PFSK-1 (cell line): ENCODE measurements around the gene UBFD1.

Experiments
- FOXP2 ChIP-seq: optimal IDR thresholded peaks from 2 replicates; pipeline ENCODE3; 2011; ENCODE audit warnings: borderline replicate concordance, control low read depth, inconsistent platforms; ENCODE audit not compliant: insufficient read depth; ENCODE audit errors: extremely low read length, extremely low read depth
- POLR2AphosphoS5 ChIP-seq: IDR thresholded peaks from 2 replicates; pipeline ENCODE4 v1.6.1; 2012; ENCODE audit warnings: low read depth, mild to moderate bottlenecking, control low read depth, low read length, moderate library complexity
- REST ChIP-seq, 2 experiments: IDR thresholded peaks; 2 replicates each; pipeline versions ENCODE4 v1.6.1 to v1.8.0; 2011 to 2012; ENCODE audit warnings: low read depth in 2 of 2, low read length in 2 of 2, control low read depth in 1 of 2, inconsistent platforms in 1 of 2, mild to moderate bottlenecking in 1 of 2, moderate library complexity in 1 of 2; ENCODE audit not compliant: insufficient read depth in 1 of 2
- SIN3A ChIP-seq: IDR thresholded peaks from 2 replicates; pipeline ENCODE4 v1.6.1; 2012; ENCODE audit warnings: mild to moderate bottlenecking, low read length, moderate library complexity, borderline replicate concordance; ENCODE audit not compliant: insufficient read depth
- TAF1 ChIP-seq: IDR thresholded peaks from 2 replicates; pipeline ENCODE4 v1.6.1; 2012; ENCODE audit warnings: low read length, control low read depth, borderline replicate concordance; ENCODE audit not compliant: insufficient read depth

The UBFD1 gene

DNA sequence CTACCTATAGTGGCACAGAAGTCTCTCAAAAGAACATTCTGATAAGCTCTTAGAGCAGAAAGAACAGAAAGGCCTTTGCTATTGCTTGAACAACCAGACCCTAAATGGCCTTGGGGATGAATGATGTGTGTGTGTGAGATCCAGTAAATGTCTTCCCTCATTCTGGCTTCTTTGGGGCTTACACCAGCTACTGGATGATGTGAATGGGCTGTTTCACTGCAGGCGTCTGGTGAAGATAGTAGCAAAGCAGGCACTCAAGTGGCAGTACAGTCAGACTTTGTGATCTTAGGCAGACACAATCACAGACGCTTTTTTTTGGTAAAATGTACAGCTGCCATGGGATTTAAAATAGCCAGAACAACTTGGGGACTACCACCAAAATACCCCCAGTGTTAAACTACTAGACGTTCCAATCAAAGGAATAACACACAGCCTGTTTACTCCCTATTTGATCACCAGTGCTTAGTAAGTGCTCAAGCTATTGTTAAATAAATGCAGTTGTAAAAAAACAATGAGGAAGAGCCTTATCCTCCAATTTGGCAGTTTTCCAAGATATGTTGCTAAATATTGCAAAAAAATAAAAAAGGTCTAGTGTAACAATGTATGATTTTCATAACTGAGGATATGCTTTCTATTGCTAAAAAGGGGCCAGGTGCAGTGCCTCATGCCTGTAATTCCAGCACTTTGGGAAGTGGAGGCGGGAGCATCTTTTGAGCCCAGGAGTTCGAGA, 20.7 kb downstream of the UBFD1 start:
- TF ChIP-seq SIN3A: no peak
- no peak for TF ChIP-seq TAF1
- no peak for TF ChIP-seq FOXP2
- no peak for TF ChIP-seq POLR2AphosphoS5
- no peak for TF ChIP-seq REST (IDR thresholded peaks at IDR 0.05; ENCODE audit: insufficient read depth in 1 of 2, low read depth in 2 of 2, low read length in 2 of 2)

- no peak for TF ChIP-seq REST (IDR thresholded peaks at IDR 0.05; ENCODE audit: insufficient read depth in 1 of 2, low read depth in 2 of 2, low read length in 2 of 2)
- TF ChIP-seq POLR2AphosphoS5: peak; percentile 40; the same call in 1 of the 2 replicates
These were observed 21.8 kb downstream of the UBFD1 start for GRCh38 chr16:23579371-23579770.

DNA sequence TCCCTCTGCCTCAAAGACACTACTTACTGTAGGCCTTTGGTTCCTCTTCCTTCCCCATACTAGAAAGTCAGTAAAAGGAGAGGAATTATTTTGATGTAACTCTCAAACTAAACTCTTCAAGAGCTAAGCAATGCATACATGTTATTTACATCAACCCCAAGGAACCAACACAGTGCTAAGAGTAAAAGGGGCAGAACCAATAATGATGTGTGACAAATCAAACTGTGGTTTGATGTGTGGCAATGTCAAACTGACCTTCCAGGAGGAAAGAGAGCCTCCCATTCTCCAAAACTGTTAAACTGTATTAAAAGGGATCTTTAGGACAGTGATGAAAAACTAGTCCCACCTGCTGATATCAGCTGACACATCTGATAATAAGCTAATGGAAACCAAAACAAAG, 22.9 kb downstream of the UBFD1 start:
- no peak for TF ChIP-seq SIN3A
- TF ChIP-seq REST (IDR thresholded peaks at IDR 0.05; ENCODE audit: insufficient read depth in 1 of 2, low read depth in 2 of 2, low read length in 2 of 2): no peak
- no peak for TF ChIP-seq FOXP2
- TF ChIP-seq TAF1: no peak
- no peak for TF ChIP-seq POLR2AphosphoS5

- no peak for TF ChIP-seq POLR2AphosphoS5
- no peak for TF ChIP-seq REST (IDR thresholded peaks at IDR 0.05; ENCODE audit: insufficient read depth in 1 of 2, low read depth in 2 of 2, low read length in 2 of 2)
- TF ChIP-seq FOXP2: no peak
- TF ChIP-seq TAF1: no peak
- TF ChIP-seq SIN3A: no peak
These were observed 24.2 kb downstream of the UBFD1 start for GRCh38 chr16:23581764-23582163.
